AG10803 (cell line): ENCODE data around the gene FYN.
A peak's percentile ranks its signal among the peaks of the same experiment; 100 is the strongest.

Experiments used
- DNase-seq: peaks from one replicate; pipeline ENCODE4 v3.0.0; 2010; ENCODE audit warnings: low read depth
- H3K4me3 ChIP-seq: 2 replicates; pipeline ENCODE4 v1.5.1; 2011; ENCODE audit warnings: mild to moderate bottlenecking, low read length, control low read depth
- CTCF ChIP-seq: conservative IDR thresholded peaks from 2 replicates; pipeline ENCODE4 v1.5.1; 2011; ENCODE audit warnings: mild to moderate bottlenecking, low read length, control low read depth, inconsistent platforms

FYN gene

DNA sequence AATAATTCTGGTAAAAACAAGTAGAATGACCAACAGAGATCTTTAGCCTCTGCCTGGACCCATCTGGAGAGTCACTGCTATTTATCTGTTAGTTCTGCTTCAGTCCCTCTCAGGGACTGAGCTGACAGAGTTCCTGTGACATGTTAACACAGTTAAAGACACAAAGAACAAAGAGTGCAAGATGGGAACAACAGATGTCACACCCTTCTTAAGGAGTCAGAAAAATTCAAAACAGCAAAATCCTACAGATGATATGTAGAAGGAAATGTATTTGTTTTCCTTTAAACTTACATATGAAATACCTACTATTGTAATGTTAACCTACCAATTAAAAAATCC, 102.2 kb downstream of the FYN start:
- DNase-seq, result no peak
- H3K4me3 ChIP-seq, result no peak overlapping the region
- no peak for TF ChIP-seq CTCF

- DNase-seq, result no peak
- no peak for TF ChIP-seq CTCF
Measured at GRCh38 chr6:111770263-111771093, 102.8 kb downstream of the FYN start.

GRCh38 chr6:111769365-111770152, 103.7 kb downstream of the FYN start:
- TF ChIP-seq CTCF, result no peak
- no peak overlapping the region for H3K4me3 ChIP-seq
- DNase-seq, result no peak

More at GRCh38 chr6:111770263-111771093, 102.8 kb downstream of the FYN start:
- no peak overlapping the region for H3K4me3 ChIP-seq

DNA sequence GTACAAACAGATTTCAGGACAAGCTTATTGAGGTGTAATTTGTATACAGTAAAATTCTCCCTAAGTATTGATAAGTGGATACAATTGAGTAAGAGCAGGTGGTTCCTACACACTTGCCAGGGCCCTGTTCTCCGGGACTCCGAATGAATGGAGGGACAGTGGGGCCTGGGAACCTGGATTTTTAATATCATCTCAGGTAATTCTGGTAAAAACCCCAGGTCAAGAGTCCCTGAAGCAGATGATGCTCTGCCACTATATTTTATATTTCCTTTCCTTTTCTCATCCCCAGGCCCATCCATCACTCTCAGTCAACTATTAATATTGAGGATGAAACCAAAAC, 104.9 kb downstream of the FYN start:
- TF ChIP-seq CTCF, result no peak
- no peak overlapping the region for H3K4me3 ChIP-seq
- DNase-seq, result no peak

GRCh38 chr6:111767752-111768430, 105.4 kb downstream of the FYN start:
- H3K4me3 ChIP-seq, result no peak overlapping the region
- no peak for TF ChIP-seq CTCF
- no peak for DNase-seq

GRCh38 chr6:111766201-111766857, 106.9 kb downstream of the FYN start:
- H3K4me3 ChIP-seq, result no peak overlapping the region
- TF ChIP-seq CTCF, result no peak
- peak; percentile 69 for DNase-seq
